TTC549 (cell line): ENCODE data around the gene CMTM4.
"Not testable (repeated sequence)": the region's sequence is repeated elsewhere in the genome, so short reads cannot be mapped to it uniquely, and the experiment has no call there.

ENCODE experiments used
- FAIRE-seq: peaks from 2 replicates; lab custom pipeline; 2012; peaks lifted over from hg19 to GRCh38; lab: Jason Lieb, UNC

Gene CMTM4

GRCh38 chr16:66670691-66671388 is 25.7 kb downstream of the CMTM4 start:
- FAIRE-seq = no peak

GRCh38 chr16:66668777-66669444 is 27.6 kb downstream of the CMTM4 start:
- FAIRE-seq = no peak

GRCh38 chr16:66667944-66668343 is 28.6 kb downstream of the CMTM4 start:
- FAIRE-seq = no peak

GRCh38 chr16:66662445-66663194 is 33.9 kb downstream of the CMTM4 start:
- peak; percentile 52 for FAIRE-seq

- FAIRE-seq = not testable (repeated sequence)
Measured at GRCh38 chr16:66661671-66662346, 34.7 kb downstream of the CMTM4 start.

- no peak for FAIRE-seq
Measured at GRCh38 chr16:66661210-66661560, 35.4 kb downstream of the CMTM4 start.

- FAIRE-seq = no peak
Measured at GRCh38 chr16:66660422-66661209, 35.9 kb downstream of the CMTM4 start.

- FAIRE-seq = no peak
Measured at GRCh38 chr16:66658860-66659190, 37.7 kb downstream of the CMTM4 start.

GRCh38 chr16:66658143-66658859 is 38.2 kb downstream of the CMTM4 start:
- FAIRE-seq = no peak

- FAIRE-seq = no peak
Measured at GRCh38 chr16:66656547-66656946, 40.0 kb downstream of the CMTM4 start.

- FAIRE-seq = no peak
Measured at GRCh38 chr16:66653581-66654350, 42.8 kb downstream of the CMTM4 start.

- no peak for FAIRE-seq
Measured at GRCh38 chr16:66652661-66653360, 43.7 kb downstream of the CMTM4 start.

- no peak for FAIRE-seq
Measured at GRCh38 chr16:66651965-66652364, 44.6 kb downstream of the CMTM4 start.

GRCh38 chr16:66651474-66651765 is 45.1 kb downstream of the CMTM4 start:
- FAIRE-seq = no peak

GRCh38 chr16:66650707-66651473 is 45.7 kb downstream of the CMTM4 start:
- FAIRE-seq = peak; percentile 20

GRCh38 chr16:66649636-66650205 is 46.8 kb downstream of the CMTM4 start:
- no peak for FAIRE-seq

- FAIRE-seq = no peak
Measured at GRCh38 chr16:66649167-66649566, 47.4 kb downstream of the CMTM4 start.

GRCh38 chr16:66647866-66648265 is 48.7 kb downstream of the CMTM4 start:
- no peak for FAIRE-seq

GRCh38 chr16:66641387-66641786 is 55.2 kb downstream of the CMTM4 start:
- no peak for FAIRE-seq
